ENCODE measurements around the gene RHOF.

The RHOF gene

DNA sequence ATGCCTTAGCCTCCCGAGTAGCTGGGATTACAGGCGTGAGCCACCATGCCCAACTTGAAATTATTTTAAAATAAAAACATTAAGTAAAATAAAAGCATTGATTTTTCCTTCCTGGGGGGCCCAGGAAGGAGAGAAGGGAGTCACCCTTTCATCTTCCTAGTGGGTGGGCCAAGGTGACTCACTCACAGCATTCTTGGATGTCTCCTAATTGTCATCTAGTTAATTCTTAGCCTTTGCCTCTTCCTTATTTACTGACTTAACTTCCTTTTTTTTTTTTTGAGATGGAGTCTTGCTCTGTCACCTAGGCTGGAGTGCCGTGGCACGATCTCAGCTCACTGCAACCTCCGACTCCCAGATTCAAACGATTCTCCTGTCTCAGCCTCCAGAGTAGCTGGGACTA, 51.7 kb downstream of the RHOF start:
- DNase-seq (ENCODE audit: low spot score) = no peak
- TF ChIP-seq, protein P1, sequence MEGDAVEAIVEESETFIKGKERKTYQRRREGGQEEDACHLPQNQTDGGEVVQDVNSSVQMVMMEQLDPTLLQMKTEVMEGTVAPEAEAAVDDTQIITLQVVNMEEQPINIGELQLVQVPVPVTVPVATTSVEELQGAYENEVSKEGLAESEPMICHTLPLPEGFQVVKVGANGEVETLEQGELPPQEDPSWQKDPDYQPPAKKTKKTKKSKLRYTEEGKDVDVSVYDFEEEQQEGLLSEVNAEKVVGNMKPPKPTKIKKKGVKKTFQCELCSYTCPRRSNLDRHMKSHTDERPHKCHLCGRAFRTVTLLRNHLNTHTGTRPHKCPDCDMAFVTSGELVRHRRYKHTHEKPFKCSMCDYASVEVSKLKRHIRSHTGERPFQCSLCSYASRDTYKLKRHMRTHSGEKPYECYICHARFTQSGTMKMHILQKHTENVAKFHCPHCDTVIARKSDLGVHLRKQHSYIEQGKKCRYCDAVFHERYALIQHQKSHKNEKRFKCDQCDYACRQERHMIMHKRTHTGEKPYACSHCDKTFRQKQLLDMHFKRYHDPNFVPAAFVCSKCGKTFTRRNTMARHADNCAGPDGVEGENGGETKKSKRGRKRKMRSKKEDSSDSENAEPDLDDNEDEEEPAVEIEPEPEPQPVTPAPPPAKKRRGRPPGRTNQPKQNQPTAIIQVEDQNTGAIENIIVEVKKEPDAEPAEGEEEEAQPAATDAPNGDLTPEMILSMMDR (IDR thresholded peaks at IDR 0.05; ENCODE audit: extremely low read depth, missing control alignments) = no peak

GRCh38 chr12:121740847-121741246, 52.6 kb downstream of the RHOF start:
- DNase-seq (ENCODE audit: low spot score) = no peak
- TF ChIP-seq, protein P1 (IDR thresholded peaks at IDR 0.05; ENCODE audit: extremely low read depth, missing control alignments) = no peak

- TF ChIP-seq, protein P1 (IDR thresholded peaks at IDR 0.05; ENCODE audit: extremely low read depth, missing control alignments) = no peak
- DNase-seq (ENCODE audit: low spot score) = no peak
Observed at GRCh38 chr12:121738340-121738858, 55.1 kb downstream of the RHOF start.

GRCh38 chr12:121733849-121734248, 59.6 kb downstream of the RHOF start:
- TF ChIP-seq, protein P1 (IDR thresholded peaks at IDR 0.05; ENCODE audit: extremely low read depth, missing control alignments) = no peak
- DNase-seq (ENCODE audit: low spot score) = no peak

DNA sequence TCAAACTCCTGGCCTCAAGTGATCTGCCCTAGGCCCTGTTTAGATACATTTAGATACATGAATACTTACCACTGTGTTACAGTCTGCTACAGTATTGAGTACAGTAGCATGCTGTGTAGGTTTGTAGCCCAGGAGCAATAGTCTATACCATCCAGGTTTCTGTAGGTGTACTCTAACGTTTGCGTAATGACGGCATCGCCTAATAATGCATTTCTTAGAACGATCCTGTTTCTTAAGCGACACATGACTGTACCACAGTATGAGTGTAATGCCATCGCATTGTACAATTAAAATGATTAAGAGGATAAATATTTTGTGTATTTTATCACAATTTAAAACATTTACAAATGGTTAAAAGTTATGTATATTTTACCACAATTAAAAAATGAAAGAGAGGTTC, 62.0 kb downstream of the RHOF start:
- no peak for DNase-seq (ENCODE audit: low spot score)
- TF ChIP-seq, protein P1 (IDR thresholded peaks at IDR 0.05; ENCODE audit: extremely low read depth, missing control alignments) = no peak

GRCh38 chr12:121729021-121729420, 64.5 kb downstream of the RHOF start:
- TF ChIP-seq, protein P1 (IDR thresholded peaks at IDR 0.05; ENCODE audit: extremely low read depth, missing control alignments) = no peak
- no peak for DNase-seq (ENCODE audit: low spot score)
